Measurements from ENCODE around the gene SCYL3.
"Not testable (repeated sequence)": the region's sequence is repeated elsewhere in the genome, so short reads cannot be mapped to it uniquely, and the experiment has no call there.

Gene SCYL3

DNA sequence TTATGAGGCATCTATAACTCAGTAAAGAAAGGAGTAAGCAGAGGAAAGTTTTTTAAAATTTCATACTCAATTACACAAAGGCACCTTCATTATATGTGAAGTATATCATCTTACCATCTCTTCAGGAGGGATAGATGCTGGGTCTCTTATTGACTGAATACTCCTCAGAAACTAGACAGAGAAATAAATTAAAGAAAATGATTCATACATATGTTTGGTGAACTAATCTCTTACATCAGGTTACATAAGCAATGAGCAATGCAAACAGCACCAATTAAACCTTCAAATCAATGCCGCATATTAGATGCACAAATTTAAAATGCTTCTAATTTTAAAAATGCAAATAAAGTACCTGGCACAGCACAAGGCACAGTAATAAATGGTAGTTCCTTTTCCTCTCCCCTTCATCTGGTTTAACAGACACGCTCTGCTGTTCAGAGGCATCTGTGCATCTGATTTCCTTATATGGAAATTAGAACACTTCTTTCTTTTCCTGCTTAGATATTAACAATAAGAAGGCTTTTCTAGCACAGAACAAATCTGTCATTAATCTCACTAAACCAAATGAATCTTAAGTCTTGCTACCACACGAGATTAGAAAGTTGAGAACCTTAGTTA is 20.0 kb downstream of the SCYL3 start:
- Histone ChIP-seq H3K27me3 (replicated peaks) (no peaks in the 10 kb centered on the region), H3K27ac (no peak overlapping the region), H3K36me3 (replicated peaks) (peaks cover 39% of the 10 kb centered on the region), H3K4me3 (ENCODE audit: low read depth, low read length) (no peak overlapping the region)
- TF ChIP-seq, protein P1, sequence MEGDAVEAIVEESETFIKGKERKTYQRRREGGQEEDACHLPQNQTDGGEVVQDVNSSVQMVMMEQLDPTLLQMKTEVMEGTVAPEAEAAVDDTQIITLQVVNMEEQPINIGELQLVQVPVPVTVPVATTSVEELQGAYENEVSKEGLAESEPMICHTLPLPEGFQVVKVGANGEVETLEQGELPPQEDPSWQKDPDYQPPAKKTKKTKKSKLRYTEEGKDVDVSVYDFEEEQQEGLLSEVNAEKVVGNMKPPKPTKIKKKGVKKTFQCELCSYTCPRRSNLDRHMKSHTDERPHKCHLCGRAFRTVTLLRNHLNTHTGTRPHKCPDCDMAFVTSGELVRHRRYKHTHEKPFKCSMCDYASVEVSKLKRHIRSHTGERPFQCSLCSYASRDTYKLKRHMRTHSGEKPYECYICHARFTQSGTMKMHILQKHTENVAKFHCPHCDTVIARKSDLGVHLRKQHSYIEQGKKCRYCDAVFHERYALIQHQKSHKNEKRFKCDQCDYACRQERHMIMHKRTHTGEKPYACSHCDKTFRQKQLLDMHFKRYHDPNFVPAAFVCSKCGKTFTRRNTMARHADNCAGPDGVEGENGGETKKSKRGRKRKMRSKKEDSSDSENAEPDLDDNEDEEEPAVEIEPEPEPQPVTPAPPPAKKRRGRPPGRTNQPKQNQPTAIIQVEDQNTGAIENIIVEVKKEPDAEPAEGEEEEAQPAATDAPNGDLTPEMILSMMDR (IDR thresholded peaks at IDR 0.05; ENCODE audit: low read depth, low read length, missing control alignments): no peak
- in situ Hi-C loops (cut with HindIII; ENCODE audit: low pct_ligation_motif_present, low sequenced_read_pairs): no loop called here
- no peak for DNase-seq

DNA sequence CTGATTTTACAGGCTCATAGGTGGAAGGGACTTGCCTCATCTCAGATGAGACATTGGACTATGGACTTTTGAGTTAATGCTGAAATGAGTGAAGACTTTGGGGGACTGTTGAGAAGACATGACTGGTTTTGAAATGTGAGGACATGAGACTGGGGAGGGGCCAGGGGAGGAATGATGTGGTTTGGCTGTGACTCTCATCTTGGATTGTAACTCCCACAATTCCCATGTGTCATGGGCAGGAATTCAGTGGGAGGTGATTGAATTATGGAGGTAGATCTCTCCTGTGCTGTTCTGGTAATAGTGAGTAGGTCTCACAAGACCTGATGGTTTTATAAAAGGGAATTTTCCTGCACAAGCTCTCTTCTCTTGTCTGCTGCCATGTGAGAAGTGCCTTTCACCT is 20.8 kb downstream of the SCYL3 start:
- in situ Hi-C loops (cut with HindIII; ENCODE audit: low pct_ligation_motif_present, low sequenced_read_pairs): no loop called here
- H3K36me3 ChIP-seq (replicated peaks): peaks cover 41% of the 10 kb centered on the region
- DNase-seq: no peak
- H3K4me3 ChIP-seq (ENCODE audit: low read depth, low read length): no peak overlapping the region
- H3K27me3 ChIP-seq (replicated peaks): no peaks in the 10 kb centered on the region
- TF ChIP-seq, protein P1 (IDR thresholded peaks at IDR 0.05; ENCODE audit: low read depth, low read length, missing control alignments): no peak
- no peak overlapping the region for H3K27ac ChIP-seq

DNA sequence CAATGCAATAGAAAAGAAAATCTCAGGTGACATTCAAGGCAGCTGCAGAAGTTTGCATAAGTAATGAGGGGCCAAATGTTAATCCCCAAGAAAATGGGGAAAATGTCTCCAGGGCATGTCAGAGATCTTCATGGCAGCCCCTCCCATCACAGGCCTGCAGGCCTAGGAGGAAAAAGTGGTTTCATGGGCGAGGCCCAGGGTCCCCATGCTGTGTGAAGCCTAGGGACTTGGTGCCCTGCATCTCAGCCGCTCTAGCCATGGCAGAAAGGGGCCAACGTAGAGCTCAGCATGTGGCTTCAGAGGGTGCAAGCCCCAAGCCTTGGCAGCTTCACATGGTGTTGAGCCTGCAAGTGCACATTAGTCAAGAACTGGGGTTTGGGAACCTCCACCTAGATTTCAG is 21.7 kb downstream of the SCYL3 start:
- H3K27ac ChIP-seq; in situ Hi-C loops (cut with HindIII; ENCODE audit: low pct_ligation_motif_present, low sequenced_read_pairs); H3K27me3 ChIP-seq (replicated peaks); DNase-seq; H3K4me3 ChIP-seq (ENCODE audit: low read depth, low read length): not testable (repeated sequence)
- H3K36me3 ChIP-seq (replicated peaks): peaks cover 41% of the 10 kb centered on the region

DNA sequence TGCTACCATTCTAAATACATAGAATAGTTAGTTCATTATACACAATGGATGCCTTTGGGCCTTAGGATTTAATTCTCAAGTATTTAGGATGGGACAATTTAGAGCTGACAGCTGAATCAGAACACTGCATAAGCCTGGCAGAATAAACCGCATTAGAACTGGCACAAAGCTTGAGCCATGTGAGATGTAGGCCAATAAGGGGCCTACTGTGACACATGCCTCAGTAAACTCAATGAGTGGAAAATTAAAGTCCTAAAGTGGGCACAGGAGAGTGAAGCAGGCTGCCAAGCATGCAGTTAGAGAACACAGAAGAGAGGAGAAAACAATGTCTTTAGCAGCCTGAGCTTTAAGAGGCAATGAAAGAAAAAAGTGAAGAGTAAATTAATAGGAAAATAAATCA is 24.3 kb downstream of the SCYL3 start:
- Histone ChIP-seq H3K36me3 (replicated peaks) (peaks cover 54% of the 10 kb centered on the region), H3K27ac (no peak overlapping the region), H3K4me3 (ENCODE audit: low read depth, low read length) (no peak overlapping the region), H3K27me3 (replicated peaks) (no peaks in the 10 kb centered on the region)
- DNase-seq: no peak
- TF ChIP-seq, protein P1 (IDR thresholded peaks at IDR 0.05; ENCODE audit: low read depth, low read length, missing control alignments): no peak
- in situ Hi-C loops (cut with HindIII; ENCODE audit: low pct_ligation_motif_present, low sequenced_read_pairs): no loop called here

DNA sequence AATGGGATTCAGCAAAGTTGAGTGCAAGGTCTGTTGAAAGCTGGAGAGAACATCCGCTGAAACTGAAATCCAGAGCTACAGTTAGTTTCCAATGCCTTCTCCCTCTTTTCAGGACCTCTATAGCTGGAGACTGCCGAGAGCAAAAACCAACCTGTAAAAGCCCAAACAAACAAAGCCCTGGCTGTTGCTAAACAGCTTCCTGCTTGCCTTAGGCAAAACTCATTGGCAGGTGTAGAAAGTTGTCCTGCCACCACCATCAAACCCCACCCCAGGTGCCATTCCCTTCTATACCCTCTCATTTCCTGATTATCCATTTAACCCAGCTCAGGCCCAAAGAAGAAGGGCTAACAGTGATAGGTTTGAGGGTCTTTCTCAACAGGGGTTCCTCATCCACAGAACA is 24.7 kb downstream of the SCYL3 start:
- no peak for DNase-seq
- Histone ChIP-seq H3K4me3 (ENCODE audit: low read depth, low read length) (no peak overlapping the region), H3K27me3 (replicated peaks) (no peaks in the 10 kb centered on the region), H3K36me3 (replicated peaks) (peaks cover 59% of the 10 kb centered on the region), H3K27ac (no peak overlapping the region)
- TF ChIP-seq, protein P1 (IDR thresholded peaks at IDR 0.05; ENCODE audit: low read depth, low read length, missing control alignments): no peak
- in situ Hi-C loops (cut with HindIII; ENCODE audit: low pct_ligation_motif_present, low sequenced_read_pairs): no loop called here

DNA sequence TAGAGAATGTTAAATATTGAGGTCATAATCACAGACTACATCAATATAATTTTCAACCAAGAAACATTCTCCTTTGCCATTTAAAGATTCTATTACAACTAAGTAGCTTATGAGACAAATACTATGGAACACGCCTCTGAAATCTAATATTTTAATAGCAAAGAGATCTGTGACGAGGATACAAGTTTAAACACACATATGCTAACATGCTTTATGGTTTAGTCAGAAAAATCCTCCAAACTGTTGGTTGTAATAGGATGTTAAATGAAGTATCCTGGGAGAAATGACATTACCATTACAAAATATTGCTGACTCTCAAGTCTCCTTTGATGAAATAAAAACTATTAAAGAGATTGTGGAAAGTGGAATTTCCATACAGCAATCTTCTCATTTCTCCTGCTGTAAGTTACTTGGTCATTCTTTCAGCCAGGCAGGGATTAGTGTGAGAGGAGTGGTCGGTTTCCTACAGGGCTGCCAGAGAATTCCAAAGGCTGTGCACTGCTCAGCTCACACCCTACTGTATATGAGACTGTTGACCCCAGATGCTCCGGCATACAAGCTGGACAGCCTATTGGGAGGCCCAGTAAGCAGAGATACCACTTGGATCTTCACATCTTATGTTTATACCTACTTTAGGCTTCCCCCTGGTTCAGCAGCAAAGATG is 26.6 kb downstream of the SCYL3 start:
- Histone ChIP-seq H3K36me3 (replicated peaks) (peaks cover 58% of the 10 kb centered on the region), H3K4me3 (ENCODE audit: low read depth, low read length) (no peak overlapping the region), H3K27ac (no peak overlapping the region), H3K27me3 (replicated peaks) (no peaks in the 10 kb centered on the region)
- no peak for DNase-seq
- in situ Hi-C loops (cut with HindIII; ENCODE audit: low pct_ligation_motif_present, low sequenced_read_pairs): no loop called here
- TF ChIP-seq, protein P1 (IDR thresholded peaks at IDR 0.05; ENCODE audit: low read depth, low read length, missing control alignments): no peak
